ENCODE results near the gene RMC1. TPM values are rescaled to one million over a fixed set of nuclear protein-coding genes. Genes with fewer than 3 reads are reported as not detected.

The RMC1 gene
- total and polyA plus RNA-seq, 2 of the 13 experiments (the other 11 are each of a cell fraction or from before 2014, with no cell fraction given): 9.4 to 19.5 TPM

DNA sequence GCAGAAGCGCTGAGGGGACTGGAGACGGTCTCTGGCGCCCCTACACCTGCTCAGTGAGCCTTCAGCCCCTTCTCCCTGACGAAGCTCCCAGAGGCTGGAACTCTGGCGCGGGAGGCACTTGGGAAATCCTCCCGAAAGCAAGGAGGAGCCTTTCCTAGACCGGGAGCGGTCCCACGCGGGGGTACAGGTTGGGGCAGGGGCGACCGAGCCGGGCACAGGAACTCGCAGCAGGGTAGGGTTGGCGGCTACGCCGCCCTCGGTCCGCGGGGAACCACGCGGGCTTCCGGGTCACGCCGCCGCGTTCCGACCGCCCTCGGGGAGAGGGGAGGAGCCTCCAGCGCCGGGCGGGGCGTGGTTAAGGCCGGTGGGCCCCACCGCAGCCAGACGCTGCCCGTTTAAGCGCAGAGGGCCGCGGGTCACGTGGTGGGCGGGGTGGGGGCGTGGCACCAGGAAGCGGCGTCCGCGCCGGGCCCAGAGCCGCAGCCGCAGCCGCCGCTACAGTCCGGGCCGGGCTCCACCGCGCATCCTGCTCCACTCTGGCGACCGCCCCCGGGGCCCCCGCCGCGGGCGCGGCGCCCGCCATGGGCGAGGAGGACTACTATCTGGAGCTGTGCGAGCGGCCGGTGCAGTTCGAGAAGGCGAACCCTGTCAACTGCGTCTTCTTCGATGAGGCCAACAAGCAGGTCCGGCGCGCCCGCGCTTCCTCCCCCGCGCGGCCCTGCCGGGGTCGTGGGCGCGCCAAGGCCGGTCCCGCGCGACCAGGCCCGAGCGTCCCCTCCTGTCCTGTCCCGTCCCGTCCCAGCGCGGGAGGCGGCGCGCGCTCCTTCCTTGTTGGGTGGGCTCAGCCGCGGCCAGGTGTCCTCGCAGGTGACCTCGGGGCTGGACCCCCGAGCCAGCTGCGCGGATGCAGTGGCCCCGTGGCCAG, at the start of gene RMC1 (continued):
- TF ChIP-seq, protein P1, sequence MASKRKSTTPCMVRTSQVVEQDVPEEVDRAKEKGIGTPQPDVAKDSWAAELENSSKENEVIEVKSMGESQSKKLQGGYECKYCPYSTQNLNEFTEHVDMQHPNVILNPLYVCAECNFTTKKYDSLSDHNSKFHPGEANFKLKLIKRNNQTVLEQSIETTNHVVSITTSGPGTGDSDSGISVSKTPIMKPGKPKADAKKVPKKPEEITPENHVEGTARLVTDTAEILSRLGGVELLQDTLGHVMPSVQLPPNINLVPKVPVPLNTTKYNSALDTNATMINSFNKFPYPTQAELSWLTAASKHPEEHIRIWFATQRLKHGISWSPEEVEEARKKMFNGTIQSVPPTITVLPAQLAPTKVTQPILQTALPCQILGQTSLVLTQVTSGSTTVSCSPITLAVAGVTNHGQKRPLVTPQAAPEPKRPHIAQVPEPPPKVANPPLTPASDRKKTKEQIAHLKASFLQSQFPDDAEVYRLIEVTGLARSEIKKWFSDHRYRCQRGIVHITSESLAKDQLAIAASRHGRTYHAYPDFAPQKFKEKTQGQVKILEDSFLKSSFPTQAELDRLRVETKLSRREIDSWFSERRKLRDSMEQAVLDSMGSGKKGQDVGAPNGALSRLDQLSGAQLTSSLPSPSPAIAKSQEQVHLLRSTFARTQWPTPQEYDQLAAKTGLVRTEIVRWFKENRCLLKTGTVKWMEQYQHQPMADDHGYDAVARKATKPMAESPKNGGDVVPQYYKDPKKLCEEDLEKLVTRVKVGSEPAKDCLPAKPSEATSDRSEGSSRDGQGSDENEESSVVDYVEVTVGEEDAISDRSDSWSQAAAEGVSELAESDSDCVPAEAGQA (IDR thresholded peaks at IDR 0.05; ENCODE audit: low read depth): no peak
- TF ChIP-seq, protein P1 (CRISPR knock-in tag; IDR thresholded peaks at IDR 0.05; ENCODE audit: borderline replicate concordance): no peak
- TF ChIP-seq SATB2 (CRISPR knock-in tag; IDR thresholded peaks at IDR 0.05) (peak; percentile 62; the same call in 1 of the 2 replicates), HMG20B (CRISPR knock-in tag; conservative IDR thresholded peaks at IDR 0.05) (no peak; the same call in 1 of the 2 replicates), ZNF136 (CRISPR knock-in tag; IDR thresholded peaks at IDR 0.05; ENCODE audit: low read depth) (peak; percentile 35; the same call in 1 of the 2 replicates), ZNF205 (CRISPR knock-in tag; IDR thresholded peaks at IDR 0.05) (0 out of 2 replicates have a peak, but pooled peaks have one; percentile 15), PPARG (CRISPR knock-in tag; conservative IDR thresholded peaks at IDR 0.05) (0 out of 2 replicates have a peak, but pooled peaks have one; percentile 43), ZNF543 (CRISPR knock-in tag; IDR thresholded peaks at IDR 0.05) (0 out of 2 replicates have a peak, but pooled peaks have one; percentile 33), ZNF879 (CRISPR knock-in tag; IDR thresholded peaks at IDR 0.05) (no peak), ZNF264 (CRISPR knock-in tag; IDR thresholded peaks at IDR 0.05) (no peak), ZNF383 (CRISPR knock-in tag; IDR thresholded peaks at IDR 0.05; ENCODE audit: borderline replicate concordance) (no peak), HMGA1 (CRISPR knock-in tag; conservative IDR thresholded peaks at IDR 0.05) (no peak), ZNF362 (CRISPR knock-in tag; IDR thresholded peaks at IDR 0.05; ENCODE audit: borderline replicate concordance) (0 out of 2 replicates have a peak, but pooled peaks have one; percentile 12), KLF6 (CRISPR knock-in tag; IDR thresholded peaks at IDR 0.05) (no peak), HNRNPK (IDR thresholded peaks at IDR 0.05; ENCODE audit: low read depth, low read length, poor library complexity, severe bottlenecking) (peak; percentile 71)
- TF ChIP-seq, protein P2, sequence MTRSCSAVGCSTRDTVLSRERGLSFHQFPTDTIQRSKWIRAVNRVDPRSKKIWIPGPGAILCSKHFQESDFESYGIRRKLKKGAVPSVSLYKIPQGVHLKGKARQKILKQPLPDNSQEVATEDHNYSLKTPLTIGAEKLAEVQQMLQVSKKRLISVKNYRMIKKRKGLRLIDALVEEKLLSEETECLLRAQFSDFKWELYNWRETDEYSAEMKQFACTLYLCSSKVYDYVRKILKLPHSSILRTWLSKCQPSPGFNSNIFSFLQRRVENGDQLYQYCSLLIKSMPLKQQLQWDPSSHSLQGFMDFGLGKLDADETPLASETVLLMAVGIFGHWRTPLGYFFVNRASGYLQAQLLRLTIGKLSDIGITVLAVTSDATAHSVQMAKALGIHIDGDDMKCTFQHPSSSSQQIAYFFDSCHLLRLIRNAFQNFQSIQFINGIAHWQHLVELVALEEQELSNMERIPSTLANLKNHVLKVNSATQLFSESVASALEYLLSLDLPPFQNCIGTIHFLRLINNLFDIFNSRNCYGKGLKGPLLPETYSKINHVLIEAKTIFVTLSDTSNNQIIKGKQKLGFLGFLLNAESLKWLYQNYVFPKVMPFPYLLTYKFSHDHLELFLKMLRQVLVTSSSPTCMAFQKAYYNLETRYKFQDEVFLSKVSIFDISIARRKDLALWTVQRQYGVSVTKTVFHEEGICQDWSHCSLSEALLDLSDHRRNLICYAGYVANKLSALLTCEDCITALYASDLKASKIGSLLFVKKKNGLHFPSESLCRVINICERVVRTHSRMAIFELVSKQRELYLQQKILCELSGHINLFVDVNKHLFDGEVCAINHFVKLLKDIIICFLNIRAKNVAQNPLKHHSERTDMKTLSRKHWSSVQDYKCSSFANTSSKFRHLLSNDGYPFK (CRISPR knock-in tag; IDR thresholded peaks at IDR 0.05; ENCODE audit: borderline replicate concordance): peak; percentile 50; the same call in 1 of the 2 replicates
- TF ChIP-seq, protein P3, sequence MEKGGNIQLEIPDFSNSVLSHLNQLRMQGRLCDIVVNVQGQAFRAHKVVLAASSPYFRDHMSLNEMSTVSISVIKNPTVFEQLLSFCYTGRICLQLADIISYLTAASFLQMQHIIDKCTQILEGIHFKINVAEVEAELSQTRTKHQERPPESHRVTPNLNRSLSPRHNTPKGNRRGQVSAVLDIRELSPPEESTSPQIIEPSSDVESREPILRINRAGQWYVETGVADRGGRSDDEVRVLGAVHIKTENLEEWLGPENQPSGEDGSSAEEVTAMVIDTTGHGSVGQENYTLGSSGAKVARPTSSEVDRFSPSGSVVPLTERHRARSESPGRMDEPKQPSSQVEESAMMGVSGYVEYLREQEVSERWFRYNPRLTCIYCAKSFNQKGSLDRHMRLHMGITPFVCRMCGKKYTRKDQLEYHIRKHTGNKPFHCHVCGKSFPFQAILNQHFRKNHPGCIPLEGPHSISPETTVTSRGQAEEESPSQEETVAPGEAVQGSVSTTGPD (CRISPR knock-in tag; IDR thresholded peaks at IDR 0.05): peak; percentile 29; the same call in 1 of the 2 replicates

Measured in HepG2 (cell line).